NCI-H2196 treated with DMSO at 0.1 percent for 48 hours (cell line): ENCODE results near the gene ELMOD3.
"Not testable (repeated sequence)": the region's sequence is repeated elsewhere in the genome, so short reads cannot be mapped to it uniquely, and the experiment has no call there.

Experiments
- DNase-seq: peaks from one replicate; lab custom pipeline; 2025; ENCODE audit not compliant: unreplicated experiment; lab: John Stamatoyannopoulos, UW

ELMOD3 gene

GRCh38 chr2:85329181-85329651 is 25.4 kb upstream of the ELMOD3 start:
- DNase-seq = no peak

- not testable (repeated sequence) for DNase-seq
Observed at GRCh38 chr2:85329701-85330100, 24.9 kb upstream of the ELMOD3 start.

GRCh38 chr2:85330839-85331636 is 23.5 kb upstream of the ELMOD3 start:
- no peak for DNase-seq

- DNase-seq = not testable (repeated sequence)
Observed at GRCh38 chr2:85333877-85334276, 20.7 kb upstream of the ELMOD3 start.

- no peak for DNase-seq
Observed at GRCh38 chr2:85334928-85335327, 19.6 kb upstream of the ELMOD3 start.

GRCh38 chr2:85340034-85340892 is 14.3 kb upstream of the ELMOD3 start:
- DNase-seq = no peak

GRCh38 chr2:85341269-85342029 is 13.1 kb upstream of the ELMOD3 start:
- DNase-seq = no peak

GRCh38 chr2:85342156-85342555 is 12.4 kb upstream of the ELMOD3 start:
- DNase-seq = no peak

GRCh38 chr2:85343207-85343895 is 11.2 kb upstream of the ELMOD3 start:
- not testable (repeated sequence) for DNase-seq

- no peak for DNase-seq
Observed at GRCh38 chr2:85344356-85344954, 10.1 kb upstream of the ELMOD3 start.

GRCh38 chr2:85347599-85347998 is 7.0 kb upstream of the ELMOD3 start:
- DNase-seq = no peak

GRCh38 chr2:85353876-85354285 is 688 bp upstream of the ELMOD3 start:
- DNase-seq = no peak

- no peak for DNase-seq
Observed at GRCh38 chr2:85355073-85355410, 473 bp downstream of the ELMOD3 start.

- DNase-seq = no peak
Observed at GRCh38 chr2:85355521-85355920, 952 bp downstream of the ELMOD3 start.

- no peak for DNase-seq
Observed at GRCh38 chr2:85356186-85356585, 1.6 kb downstream of the ELMOD3 start.

- no peak for DNase-seq
Observed at GRCh38 chr2:85357736-85358135, 3.2 kb downstream of the ELMOD3 start.

GRCh38 chr2:85362653-85363387 is 8.3 kb downstream of the ELMOD3 start:
- not testable (repeated sequence) for DNase-seq

- no peak for DNase-seq
Observed at GRCh38 chr2:85367180-85367579, 12.6 kb downstream of the ELMOD3 start.

- no peak for DNase-seq
Observed at GRCh38 chr2:85368921-85369320, 14.4 kb downstream of the ELMOD3 start.

- DNase-seq = no peak
Observed at GRCh38 chr2:85369500-85369899, 14.9 kb downstream of the ELMOD3 start.
